Upper lobe of left lung (tissue), 4 donors: ENCODE results near the gene PPP1R9B.

Experiments used
- EP300 ChIP-seq, 4 donors: sonication (generic); formaldehyde crosslinking; IDR thresholded peaks; one replicate each; pipeline ENCODE4 v1.5.1; 2017; ENCODE audit warnings: antibody characterized with exemption in 4 of 4, control low read depth in 2 of 4
- POLR2A ChIP-seq, 4 donors: fragments of 450-650 bp; IDR thresholded peaks; one replicate each; pipeline ENCODE4 v1.5.1; 2016 to 2017; ENCODE audit warnings: antibody characterized with exemption in 4 of 4, mild to moderate bottlenecking in 2 of 4
- POLR2AphosphoS5 ChIP-seq, 2 donors: sonication (generic); formaldehyde crosslinking; IDR thresholded peaks; one replicate each; pipeline ENCODE4 v1.5.1; 2017; ENCODE audit warnings: antibody characterized with exemption in 2 of 2
- TF ChIP-seq, protein P1 (sequence below), 6 experiments: fragments of 450-650 bp in 4 of 6; fragments of 200-600 bp in 2 of 6; sonication (generic) in 2 of 6; IDR thresholded peaks; one replicate each; pipeline ENCODE4 v1.5.1; 2016 to 2019; ENCODE audit warnings: antibody characterized with exemption in 6 of 6

DNA sequence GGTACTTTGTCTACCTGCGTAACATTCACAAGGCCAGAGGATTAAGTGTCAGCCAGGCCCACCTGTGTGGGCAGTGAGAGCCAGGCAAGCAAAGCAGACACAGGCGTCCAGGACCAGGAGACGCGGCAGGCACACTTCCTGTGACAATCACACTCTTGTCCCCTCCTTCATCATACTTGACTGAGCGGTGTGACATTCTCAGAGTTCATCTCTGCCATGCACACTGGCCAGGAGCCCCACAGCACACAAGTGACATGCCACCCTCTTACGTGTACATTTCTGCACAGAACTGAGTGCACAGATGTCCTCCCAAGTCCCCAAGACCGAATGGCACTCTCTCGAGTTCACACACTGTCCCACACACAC is 8.7 kb downstream of the PPP1R9B start:
- TF ChIP-seq POLR2AphosphoS5 (IDR thresholded peaks at IDR 0.05) (no peak), EP300 (IDR thresholded peaks at IDR 0.05) (no peak), POLR2A (IDR thresholded peaks at IDR 0.05) (no peak)
- TF ChIP-seq, protein P1, sequence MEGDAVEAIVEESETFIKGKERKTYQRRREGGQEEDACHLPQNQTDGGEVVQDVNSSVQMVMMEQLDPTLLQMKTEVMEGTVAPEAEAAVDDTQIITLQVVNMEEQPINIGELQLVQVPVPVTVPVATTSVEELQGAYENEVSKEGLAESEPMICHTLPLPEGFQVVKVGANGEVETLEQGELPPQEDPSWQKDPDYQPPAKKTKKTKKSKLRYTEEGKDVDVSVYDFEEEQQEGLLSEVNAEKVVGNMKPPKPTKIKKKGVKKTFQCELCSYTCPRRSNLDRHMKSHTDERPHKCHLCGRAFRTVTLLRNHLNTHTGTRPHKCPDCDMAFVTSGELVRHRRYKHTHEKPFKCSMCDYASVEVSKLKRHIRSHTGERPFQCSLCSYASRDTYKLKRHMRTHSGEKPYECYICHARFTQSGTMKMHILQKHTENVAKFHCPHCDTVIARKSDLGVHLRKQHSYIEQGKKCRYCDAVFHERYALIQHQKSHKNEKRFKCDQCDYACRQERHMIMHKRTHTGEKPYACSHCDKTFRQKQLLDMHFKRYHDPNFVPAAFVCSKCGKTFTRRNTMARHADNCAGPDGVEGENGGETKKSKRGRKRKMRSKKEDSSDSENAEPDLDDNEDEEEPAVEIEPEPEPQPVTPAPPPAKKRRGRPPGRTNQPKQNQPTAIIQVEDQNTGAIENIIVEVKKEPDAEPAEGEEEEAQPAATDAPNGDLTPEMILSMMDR (IDR thresholded peaks at IDR 0.05) = no peak
